ENCODE results near the gene SLC46A2. TPM values are rescaled to one million over a fixed set of nuclear protein-coding genes. Genes with fewer than 3 reads are reported as not detected.
A peak's percentile ranks its signal among the peaks of the same experiment; 100 is the strongest.

SLC46A2 gene
- total RNA-seq, 1 donor from 2014 or later: not detected

GRCh38 chr9:112887381-112887780 lies 3.3 kb downstream of the SLC46A2 start:
- Mint-ChIP-seq H3K27ac (no peak overlapping the region), H3K4me1 (ENCODE audit: low read depth) (peaks cover 18% of the 10 kb centered on the region), H3K36me3 (ENCODE audit: insufficient read depth) (no peaks in the 10 kb centered on the region), H3K9me3 (ENCODE audit: low read depth) (no peaks in the 10 kb centered on the region), H3K4me3 (ENCODE audit: low read depth) (no peak overlapping the region), H3K27me3 (peaks cover 40% of the 10 kb centered on the region)
- TF ChIP-seq CTCF (IDR thresholded peaks at IDR 0.05; ENCODE audit: unreplicated experiment): peak; percentile 26
- no peak for DNase-seq (ENCODE audit: low spot score, unreplicated experiment)

GRCh38 chr9:112886351-112886750 lies 4.3 kb downstream of the SLC46A2 start:
- H3K27ac Mint-ChIP-seq: no peak overlapping the region

GRCh38 chr9:112885324-112885723 lies 5.4 kb downstream of the SLC46A2 start:
- TF ChIP-seq CTCF (IDR thresholded peaks at IDR 0.05; ENCODE audit: unreplicated experiment): no peak
- Mint-ChIP-seq H3K36me3 (ENCODE audit: insufficient read depth) (peaks cover 2% of the 10 kb centered on the region), H3K9me3 (ENCODE audit: low read depth) (no peaks in the 10 kb centered on the region), H3K4me1 (ENCODE audit: low read depth) (peaks cover 17% of the 10 kb centered on the region), H3K27ac (no peak overlapping the region), H3K4me3 (ENCODE audit: low read depth) (no peak overlapping the region), H3K27me3 (peaks cover 23% of the 10 kb centered on the region)
- no peak for DNase-seq (ENCODE audit: low spot score, unreplicated experiment)

More at GRCh38 chr9:112886351-112886750, 4.3 kb downstream of the SLC46A2 start:
- DNase-seq (ENCODE audit: low spot score, unreplicated experiment): no peak
- no peak for TF ChIP-seq CTCF (IDR thresholded peaks at IDR 0.05; ENCODE audit: unreplicated experiment)
- H3K4me1 Mint-ChIP-seq (ENCODE audit: low read depth): peaks cover 19% of the 10 kb centered on the region
- H3K9me3 Mint-ChIP-seq (ENCODE audit: low read depth): no peaks in the 10 kb centered on the region
- no peak overlapping the region for H3K4me3 Mint-ChIP-seq (ENCODE audit: low read depth)
- peaks cover 31% of the 10 kb centered on the region for H3K27me3 Mint-ChIP-seq
- no peaks in the 10 kb centered on the region for H3K36me3 Mint-ChIP-seq (ENCODE audit: insufficient read depth)

GRCh38 chr9:112884721-112885120 lies 6.0 kb downstream of the SLC46A2 start:
- DNase-seq (ENCODE audit: low spot score, unreplicated experiment): no peak
- TF ChIP-seq CTCF (IDR thresholded peaks at IDR 0.05; ENCODE audit: unreplicated experiment): no peak
- Mint-ChIP-seq H3K9me3 (ENCODE audit: low read depth) (no peaks in the 10 kb centered on the region), H3K27me3 (peaks cover 17% of the 10 kb centered on the region), H3K27ac (no peak overlapping the region), H3K4me3 (ENCODE audit: low read depth) (no peak overlapping the region), H3K4me1 (ENCODE audit: low read depth) (peaks cover 14% of the 10 kb centered on the region), H3K36me3 (ENCODE audit: insufficient read depth) (peaks cover 2% of the 10 kb centered on the region)

GRCh38 chr9:112884101-112884500 lies 6.6 kb downstream of the SLC46A2 start:
- Mint-ChIP-seq H3K27ac (peak overlapping the region; percentile 19), H3K36me3 (ENCODE audit: insufficient read depth) (peaks cover 2% of the 10 kb centered on the region), H3K4me1 (ENCODE audit: low read depth) (peaks cover 14% of the 10 kb centered on the region), H3K4me3 (ENCODE audit: low read depth) (no peak overlapping the region), H3K9me3 (ENCODE audit: low read depth) (no peaks in the 10 kb centered on the region), H3K27me3 (peaks cover 11% of the 10 kb centered on the region)
- DNase-seq (ENCODE audit: low spot score, unreplicated experiment): no peak
- no peak for TF ChIP-seq CTCF (IDR thresholded peaks at IDR 0.05; ENCODE audit: unreplicated experiment)
